ENCODE measurements around the gene ORM1. TPM values are rescaled to one million over a fixed set of nuclear protein-coding genes. Genes with fewer than 3 reads are reported as not detected.
"Not testable (repeated sequence)": the region's sequence is repeated elsewhere in the genome, so short reads cannot be mapped to it uniquely, and the experiment has no call there.

The ORM1 gene
- not detected in 2 replicates for total RNA-seq
- long read RNA-seq = 0 reads

- not testable (repeated sequence) for H3K9me3 Mint-ChIP-seq; H3K36me3 Mint-ChIP-seq (ENCODE audit: low read depth); H3K4me3 Mint-ChIP-seq; H3K27me3 Mint-ChIP-seq (ENCODE audit: low read depth); DNase-seq (ENCODE audit: low read depth, low spot score); H3K27ac Mint-ChIP-seq (ENCODE audit: unreplicated experiment); H3K4me1 Mint-ChIP-seq
Measured at GRCh38 chr9:114322831-114323531, at the start of gene ORM1. Gene ORM1 (plus strand): TSS chr9:114323098. CDS start chr9:114323134, 36 bp downstream.

GRCh38 chr9:114273461-114273881 is 49.4 kb upstream of the ORM1 start:
- Mint-ChIP-seq H3K27ac (ENCODE audit: unreplicated experiment) (peak overlapping the region; percentile 83), H3K9me3 (no peaks in the 10 kb centered on the region), H3K27me3 (ENCODE audit: low read depth) (no peaks in the 10 kb centered on the region), H3K4me1 (no peaks in the 10 kb centered on the region), H3K36me3 (ENCODE audit: low read depth) (no peaks in the 10 kb centered on the region), H3K4me3 (no peak overlapping the region)
- DNase-seq (ENCODE audit: low read depth, low spot score) = no peak
- no peak for TF ChIP-seq CTCF (conservative IDR thresholded peaks at IDR 0.05)

- Mint-ChIP-seq H3K4me1 (no peaks in the 10 kb centered on the region), H3K9me3 (no peaks in the 10 kb centered on the region), H3K27ac (ENCODE audit: unreplicated experiment) (no peak overlapping the region), H3K4me3 (no peak overlapping the region), H3K27me3 (ENCODE audit: low read depth) (no peaks in the 10 kb centered on the region), H3K36me3 (ENCODE audit: low read depth) (no peaks in the 10 kb centered on the region)
- TF ChIP-seq CTCF (conservative IDR thresholded peaks at IDR 0.05) = no peak
- DNase-seq (ENCODE audit: low read depth, low spot score) = no peak
Measured at GRCh38 chr9:114274217-114274616, 48.7 kb upstream of the ORM1 start.

GRCh38 chr9:114275246-114276004 is 47.5 kb upstream of the ORM1 start:
- no peak for TF ChIP-seq CTCF (conservative IDR thresholded peaks at IDR 0.05)
- H3K4me1 Mint-ChIP-seq = no peaks in the 10 kb centered on the region
- H3K27ac Mint-ChIP-seq (ENCODE audit: unreplicated experiment) = no peak overlapping the region
- no peaks in the 10 kb centered on the region for H3K27me3 Mint-ChIP-seq (ENCODE audit: low read depth)
- no peaks in the 10 kb centered on the region for H3K9me3 Mint-ChIP-seq
- H3K36me3 Mint-ChIP-seq (ENCODE audit: low read depth) = no peaks in the 10 kb centered on the region
- DNase-seq (ENCODE audit: low read depth, low spot score) = no peak
- H3K4me3 Mint-ChIP-seq = no peak overlapping the region

GRCh38 chr9:114276908-114277821 is 45.7 kb upstream of the ORM1 start:
- no peak for DNase-seq (ENCODE audit: low read depth, low spot score)
- no peaks in the 10 kb centered on the region for H3K27me3 Mint-ChIP-seq (ENCODE audit: low read depth)
- no peak overlapping the region for H3K4me3 Mint-ChIP-seq
- H3K4me1 Mint-ChIP-seq = peaks cover 12% of the 10 kb centered on the region
- peak overlapping the region; percentile 91 for H3K27ac Mint-ChIP-seq (ENCODE audit: unreplicated experiment)
- no peaks in the 10 kb centered on the region for H3K36me3 Mint-ChIP-seq (ENCODE audit: low read depth)
- no peak for TF ChIP-seq CTCF (conservative IDR thresholded peaks at IDR 0.05)
- no peaks in the 10 kb centered on the region for H3K9me3 Mint-ChIP-seq
